GM23338 (cell line): ENCODE data around the gene COL4A2. TPM values are rescaled to one million over a fixed set of nuclear protein-coding genes. Genes with fewer than 3 reads are reported as not detected.

ENCODE experiments used
- ATAC-seq: fragments of 200-7000 bp; cut with Tn5 transposase; 3 replicates; pipeline ENCODE4 v1.9.1; 2020
- DNase-seq: peaks from one replicate; pipeline ENCODE4 v3.0.0-alpha.2; 2015; ENCODE audit warnings: low spot score
- H2AFZ ChIP-seq: fragments of 200-600 bp; sonication (generic); 2 replicates; pipeline ENCODE4 v1.8.0; 2016; ENCODE audit warnings: antibody characterized with exemption, mild to moderate bottlenecking, moderate library complexity
- H3F3A ChIP-seq: fragments of 200-600 bp; sonication (generic); replicated peaks from 2 replicates; pipeline ENCODE4 v1.8.0; 2017; ENCODE audit warnings: antibody characterized with exemption, mixed run types, low read depth
- H3K27ac ChIP-seq: fragments of 200-600 bp; sonication (generic); 2 replicates; pipeline ENCODE4 v1.6.1; 2016; ENCODE audit warnings: low read depth
- H3K27me3 ChIP-seq: fragments of 200-600 bp; sonication (generic); 2 replicates; pipeline ENCODE4 v1.8.0; 2016; ENCODE audit warnings: mild to moderate bottlenecking, mixed run types, moderate library complexity; ENCODE audit not compliant: insufficient read depth
- H3K36me3 ChIP-seq: fragments of 200-600 bp; sonication (generic); 2 replicates; pipeline ENCODE4 v1.8.0; 2016; ENCODE audit warnings: mild to moderate bottlenecking; ENCODE audit not compliant: insufficient read depth
- H3K4me1 ChIP-seq: fragments of 200-600 bp; sonication (generic); 2 replicates; pipeline ENCODE4 v1.8.0; 2016; ENCODE audit warnings: mild to moderate bottlenecking, moderate library complexity; ENCODE audit not compliant: insufficient read depth
- H3K4me2 ChIP-seq: fragments of 200-600 bp; sonication (generic); 2 replicates; pipeline ENCODE4 v1.7.1; 2017; ENCODE audit warnings: mixed run types
- H3K4me3 ChIP-seq: fragments of 200-600 bp; sonication (generic); 2 replicates; pipeline ENCODE4 v1.6.1; 2016; ENCODE audit warnings: mixed run types
- H3K79me2 ChIP-seq: fragments of 200-600 bp; sonication (generic); replicated peaks from 2 replicates; pipeline ENCODE4 v1.8.0; 2017; ENCODE audit warnings: mild to moderate bottlenecking; ENCODE audit not compliant: insufficient read depth
- H3K9me2 ChIP-seq: fragments of 200-600 bp; sonication (generic); 2 replicates; pipeline ENCODE4 v1.8.0; 2017; ENCODE audit not compliant: insufficient read depth
- H4K20me1 ChIP-seq: fragments of 200-600 bp; sonication (generic); replicated peaks from 2 replicates; pipeline ENCODE4 v1.8.0; 2017; ENCODE audit warnings: mild to moderate bottlenecking; ENCODE audit not compliant: insufficient read depth
- H3K27ac Mint-ChIP-seq: 2 replicates; pipeline ENCODE4 v1.8.0; 2020; ENCODE audit warnings: inconsistent platforms, mild to moderate bottlenecking, moderate library complexity, mixed read lengths
- H3K27me3 Mint-ChIP-seq: 3 replicates; pipeline ENCODE4 v1.8.0; 2022; ENCODE audit warnings: low read depth, mild to moderate bottlenecking, moderate library complexity, mixed read lengths, inconsistent platforms; ENCODE audit not compliant: insufficient read depth, poor library complexity
- H3K36me3 Mint-ChIP-seq: 3 replicates; pipeline ENCODE4 v1.8.0; 2021; ENCODE audit warnings: low read depth, mild to moderate bottlenecking, inconsistent platforms, moderate library complexity, mixed read lengths
- H3K4me1 Mint-ChIP-seq: 3 replicates; pipeline ENCODE4 v1.8.0; 2020; ENCODE audit warnings: mild to moderate bottlenecking, inconsistent platforms, mixed read lengths
- H3K4me3 Mint-ChIP-seq: 3 replicates; pipeline ENCODE4 v1.8.0; 2021; ENCODE audit warnings: moderate library complexity, mild to moderate bottlenecking, inconsistent platforms, mixed read lengths
- H3K9me3 Mint-ChIP-seq: 3 replicates; pipeline ENCODE4 v1.8.0; 2020; ENCODE audit warnings: moderate library complexity, mild to moderate bottlenecking, inconsistent platforms, mixed read lengths
- CREB1 ChIP-seq: fragments of 250-450 bp; sonication (Bioruptor Pico); IDR thresholded peaks from 2 replicates; pipeline ENCODE4 v1.5.0; 2020; ENCODE audit warnings: low read depth, mild to moderate bottlenecking, moderate library complexity
- CTCF ChIP-seq, 2 experiments: fragments of 200-600 bp in 1 of 2; sonication (generic) in 1 of 2; conservative IDR thresholded peaks; 2 replicates each; pipeline versions ENCODE4 v1.5.1 to v1.6.1; 2016 to 2017; ENCODE audit warnings: antibody characterized with exemption in 2 of 2, low read depth in 2 of 2, mild to moderate bottlenecking in 2 of 2, moderate library complexity in 1 of 2
- ETS1 ChIP-seq: IDR thresholded peaks from 2 replicates; pipeline ENCODE4 v1.6.1; 2016; ENCODE audit warnings: antibody characterized with exemption
- EZH2 ChIP-seq: fragments of 200-600 bp; sonication (generic); IDR thresholded peaks from one replicate; pipeline ENCODE4 v1.8.0; 2017; ENCODE audit warnings: antibody characterized with exemption, mild to moderate bottlenecking, low read depth; ENCODE audit not compliant: unreplicated experiment
- EZH2phosphoT487 ChIP-seq: fragments of 200-600 bp; sonication (generic); IDR thresholded peaks from one replicate; pipeline ENCODE4 v1.8.1; 2018; ENCODE audit warnings: antibody characterized with exemption; ENCODE audit not compliant: unreplicated experiment
- JUNB ChIP-seq: IDR thresholded peaks from one replicate; pipeline ENCODE4 v1.6.1; 2016; ENCODE audit warnings: antibody characterized with exemption; ENCODE audit not compliant: unreplicated experiment
- NANOG ChIP-seq: IDR thresholded peaks from 2 replicates; pipeline ENCODE4 v1.6.1; 2016; ENCODE audit warnings: antibody characterized with exemption, borderline replicate concordance
- POLR2AphosphoS5 ChIP-seq: IDR thresholded peaks from 2 replicates; pipeline ENCODE4 v1.6.1; 2016; ENCODE audit warnings: antibody characterized with exemption, low read depth
- REST ChIP-seq: IDR thresholded peaks from one replicate; pipeline ENCODE4 v1.6.1; 2018; ENCODE audit warnings: antibody characterized with exemption; ENCODE audit not compliant: unreplicated experiment
- STAT1 ChIP-seq: IDR thresholded peaks from one replicate; pipeline ENCODE4 v1.6.1; 2016; ENCODE audit warnings: antibody characterized with exemption; ENCODE audit not compliant: unreplicated experiment
- ZNF114 ChIP-seq: fragments of 250-450 bp; sonication (Bioruptor Pico); IDR thresholded peaks from 2 replicates; pipeline ENCODE4 v1.5.0; 2020; ENCODE audit warnings: mild to moderate bottlenecking, moderate library complexity
- ZNF331 ChIP-seq: fragments of 250-450 bp; sonication (Bioruptor Pico); IDR thresholded peaks from 2 replicates; pipeline ENCODE4 v1.5.0; 2020; ENCODE audit warnings: low read depth, mild to moderate bottlenecking, moderate library complexity
- ZNF462 ChIP-seq: fragments of 250-450 bp; sonication (Bioruptor Pico); IDR thresholded peaks from 2 replicates; pipeline ENCODE4 v1.5.0; 2020; ENCODE audit warnings: mild to moderate bottlenecking, moderate library complexity
- polyA plus RNA-seq: library from polyadenylated mRNA; unstranded; fragments of >200 nt; fragmentation: Nextera tagmentation; extraction: Ambion mirVana; gene quantifications from 2 replicates; pipeline ENCODE4 v1.2.1, GENCODE V29; 2016
- total RNA-seq: library from RNA; depleted of rRNA; stranded (reverse); fragments of >200 nt; shearing (Covaris generic); gene quantifications from 2 replicates; pipeline ENCODE4 v1.2.3, GENCODE V29; 2014

Gene COL4A2
- total and polyA plus RNA-seq, 2 experiments from 2014 or later = 37.4 to 131 TPM

GRCh38 chr13:110540871-110541525 is 233.9 kb downstream of the COL4A2 start:
- no peak for DNase-seq
- Histone ChIP-seq H3K4me2 (no peak overlapping the region), H3K36me3 (0 out of 2 replicates have a peak, but pooled peaks cover 6% of the 10 kb centered on the region), H3K27me3 (no peaks in the 10 kb centered on the region), H3K79me2 (peaks cover 55% of the 10 kb centered on the region), H3K27ac (peak overlapping the region; percentile 69), H4K20me1 (peaks cover 8% of the 10 kb centered on the region; the same call in 1 of the 2 replicates), H3F3A (no peaks in the 10 kb centered on the region), H3K4me3 (no peak overlapping the region), H3K4me1 (no peaks in the 10 kb centered on the region), H2AFZ (no peak overlapping the region), H3K9me2 (no peaks in the 10 kb centered on the region)
- H3K9me3 Mint-ChIP-seq = peaks cover 15% of the 10 kb centered on the region
- H3K36me3 Mint-ChIP-seq = peaks cover 15% of the 10 kb centered on the region
- peaks cover 3% of the 10 kb centered on the region; the same call in 1 of the 3 replicates for H3K4me1 Mint-ChIP-seq
- H3K4me3 Mint-ChIP-seq = no peak overlapping the region
- TF ChIP-seq ZNF331 (CRISPR knock-in tag) (no peak), EZH2 (no peak), ZNF462 (CRISPR knock-in tag) (no peak), JUNB (no peak), EZH2phosphoT487 (no peak), ZNF114 (CRISPR knock-in tag) (no peak), STAT1 (no peak), CREB1 (no peak), POLR2AphosphoS5 (no peak), ETS1 (no peak), CTCF (conservative IDR thresholded peaks at IDR 0.05; ENCODE audit: low read depth in 2 of 2) (no peak), REST (no peak), NANOG (no peak)
- H3K27me3 Mint-ChIP-seq = peaks cover 3% of the 10 kb centered on the region
- no peak overlapping the region for H3K27ac Mint-ChIP-seq
- ATAC-seq = peak; percentile 41
